Endometrium (tissue), 2 donors: ENCODE data around the gene HOMER3.
"Not testable (repeated sequence)": the region's sequence is repeated elsewhere in the genome, so short reads cannot be mapped to it uniquely, and the experiment has no call there.

ENCODE experiments used
- FAIRE-seq: peaks from 2 replicates; lab custom pipeline; 2012; peaks lifted over from hg19 to GRCh38; lab: Jason Lieb, UNC
- donor health status: control.
- donor health status: control.

HOMER3 gene

DNA sequence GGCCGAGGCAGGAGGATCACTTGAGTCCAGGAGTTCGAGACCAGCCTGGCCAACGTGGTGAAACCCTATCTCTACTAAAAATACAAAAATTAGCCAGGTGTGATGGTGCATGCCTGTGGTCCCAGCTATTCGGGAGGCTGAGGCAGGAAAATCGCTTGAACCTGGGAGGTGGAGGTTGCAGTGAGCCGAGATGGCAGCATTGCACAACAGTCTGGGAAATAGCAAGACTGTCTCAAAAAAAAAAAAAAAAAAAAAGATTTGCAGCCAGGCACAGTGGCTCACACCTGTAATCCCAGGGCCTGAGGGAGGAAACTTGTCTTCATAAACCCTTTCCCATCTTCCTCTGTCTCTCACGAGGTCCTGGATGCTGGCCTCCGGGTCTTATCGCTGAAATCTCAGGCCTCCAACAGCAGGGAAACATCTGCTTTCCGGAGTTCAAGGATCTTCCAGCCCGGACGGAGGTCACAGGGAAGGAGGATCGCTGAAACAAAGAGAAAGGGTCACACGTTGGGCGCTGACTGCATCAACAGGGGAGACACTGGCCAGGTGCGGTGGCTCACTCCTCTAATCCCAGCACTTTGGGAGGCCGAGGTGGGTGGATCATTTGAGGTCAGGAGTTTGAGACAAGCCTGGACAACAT is 11.5 kb upstream of the HOMER3 start:
- FAIRE-seq: not testable (repeated sequence)

DNA sequence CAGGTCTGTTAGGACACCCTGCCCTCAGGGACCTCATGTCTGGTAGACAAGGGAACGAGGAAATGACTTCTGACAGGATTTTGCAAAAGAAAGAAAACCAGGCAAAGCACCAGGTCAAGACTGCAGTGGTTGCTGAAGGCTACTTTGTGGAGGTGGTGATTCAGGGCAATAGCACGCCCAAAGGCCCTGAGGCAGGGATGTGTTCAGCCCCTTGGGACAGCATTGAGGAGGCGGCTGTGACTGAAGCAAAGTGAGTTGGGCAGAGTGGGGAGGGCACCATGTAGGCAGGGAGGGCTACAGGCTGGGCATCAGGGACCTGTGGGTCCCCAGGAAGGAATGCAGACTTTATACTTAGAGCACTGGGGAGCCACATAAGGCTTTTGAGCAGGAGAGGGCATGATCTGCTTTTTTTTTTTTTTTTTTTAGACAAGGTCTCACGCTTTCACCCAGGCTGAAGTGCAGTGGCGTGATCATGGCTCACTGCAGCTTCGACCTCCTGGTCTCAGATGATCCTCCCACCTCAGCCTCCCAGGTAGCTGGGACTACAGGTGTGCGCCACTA is 10.8 kb upstream of the HOMER3 start:
- FAIRE-seq: no peak

DNA sequence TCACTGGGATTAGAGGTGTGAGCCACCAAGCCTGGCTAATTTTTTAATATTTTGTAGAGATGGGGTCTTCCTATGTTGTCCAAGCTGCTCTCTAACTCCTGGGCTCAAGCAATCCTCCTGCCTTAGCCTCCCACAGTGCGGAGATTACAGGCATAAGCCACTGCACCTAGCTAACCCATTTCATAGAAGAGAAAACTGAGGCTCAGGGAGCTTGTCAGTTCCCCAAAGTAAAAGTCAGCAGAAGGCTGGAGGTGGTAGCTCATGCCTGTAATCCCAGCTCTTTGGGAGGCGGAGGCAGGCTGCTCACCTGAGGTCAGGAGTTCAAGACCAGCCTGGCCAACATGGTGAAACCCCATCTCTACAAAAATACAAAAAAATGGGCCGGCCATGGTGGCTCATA is 8.8 kb upstream of the HOMER3 start:
- FAIRE-seq: no peak

DNA sequence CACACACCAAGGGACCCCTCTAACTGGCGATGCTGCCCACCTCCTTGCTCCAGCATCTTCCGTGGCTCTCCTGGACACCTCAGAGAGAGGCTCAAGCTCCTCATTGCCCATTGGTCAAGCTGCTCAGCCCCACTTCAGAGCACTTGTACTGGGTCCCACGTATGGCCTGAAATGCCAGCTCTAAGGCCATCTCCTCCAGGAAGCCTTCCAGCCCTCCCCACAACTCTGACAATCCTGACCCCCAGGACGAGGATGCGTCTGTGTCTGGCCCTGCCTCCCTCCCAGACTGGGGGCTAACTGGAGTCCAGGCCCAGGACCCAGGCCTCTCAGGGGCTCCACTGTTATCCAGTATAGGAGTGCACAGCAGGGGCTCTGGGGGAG is 7.9 kb upstream of the HOMER3 start:
- no peak for FAIRE-seq

DNA sequence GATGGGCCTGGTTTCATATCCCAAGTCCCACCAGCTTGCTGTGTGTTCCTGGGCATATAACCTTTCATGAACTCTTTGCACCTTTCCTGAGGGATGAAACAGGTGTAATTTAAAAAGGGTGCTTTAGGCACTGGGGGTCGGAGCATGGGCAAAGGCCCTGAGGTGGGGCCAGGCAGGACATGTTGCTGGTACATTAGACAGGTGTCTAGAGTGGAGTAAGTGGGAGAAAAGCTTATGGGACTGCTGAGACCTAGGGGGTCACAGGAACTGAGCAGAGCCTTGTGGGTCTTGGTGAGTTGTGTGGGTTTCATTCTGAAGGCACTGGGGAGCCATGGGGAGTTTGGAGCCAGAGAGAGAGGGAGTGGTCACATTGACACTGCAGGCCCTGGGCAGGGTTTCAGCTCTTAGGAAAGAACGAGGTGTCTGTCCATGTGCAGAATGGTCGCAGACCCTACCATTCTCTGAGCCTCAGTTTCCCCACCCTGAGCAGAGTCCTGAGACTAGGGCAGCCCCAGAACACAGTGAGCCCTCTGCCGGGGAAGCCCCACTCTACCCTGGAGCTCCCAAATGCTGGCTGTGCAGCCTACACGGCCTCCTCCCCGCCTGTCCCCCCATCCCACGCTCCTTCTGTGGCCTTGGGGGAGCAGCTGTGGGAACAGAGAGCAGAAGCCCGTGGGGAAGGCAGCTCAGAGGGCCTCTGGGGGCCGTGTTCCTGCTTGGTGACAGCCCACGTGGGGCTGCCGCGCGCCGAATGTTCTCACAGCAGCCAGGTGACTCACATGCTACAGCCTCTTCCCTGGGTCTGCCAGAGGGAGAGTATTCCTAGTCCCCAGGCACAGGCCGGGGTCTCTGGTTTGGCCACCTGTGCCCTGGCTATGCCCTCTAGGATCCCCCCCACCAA is 7.3 kb upstream of the HOMER3 start:
- FAIRE-seq: no peak

DNA sequence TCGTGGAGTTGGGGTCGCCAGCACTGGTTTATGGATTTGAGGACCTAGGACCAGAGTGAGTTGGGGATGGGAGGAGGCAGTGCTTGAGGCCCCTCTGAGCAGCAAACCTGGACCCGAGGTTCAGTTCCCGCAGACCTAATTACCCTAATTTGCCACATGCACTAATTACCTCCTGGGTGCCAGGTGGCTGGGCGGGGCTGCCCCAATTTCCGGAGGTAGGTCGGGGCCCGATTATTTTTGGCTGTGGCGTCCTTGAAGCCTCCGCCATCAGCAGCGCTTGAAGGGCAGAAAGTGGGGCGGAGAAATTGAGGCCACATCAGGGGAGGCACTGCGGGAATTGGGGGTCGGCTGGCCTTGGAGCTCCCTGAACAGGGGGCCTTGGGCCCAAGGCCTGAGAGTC is 5.9 kb upstream of the HOMER3 start:
- no peak for FAIRE-seq

DNA sequence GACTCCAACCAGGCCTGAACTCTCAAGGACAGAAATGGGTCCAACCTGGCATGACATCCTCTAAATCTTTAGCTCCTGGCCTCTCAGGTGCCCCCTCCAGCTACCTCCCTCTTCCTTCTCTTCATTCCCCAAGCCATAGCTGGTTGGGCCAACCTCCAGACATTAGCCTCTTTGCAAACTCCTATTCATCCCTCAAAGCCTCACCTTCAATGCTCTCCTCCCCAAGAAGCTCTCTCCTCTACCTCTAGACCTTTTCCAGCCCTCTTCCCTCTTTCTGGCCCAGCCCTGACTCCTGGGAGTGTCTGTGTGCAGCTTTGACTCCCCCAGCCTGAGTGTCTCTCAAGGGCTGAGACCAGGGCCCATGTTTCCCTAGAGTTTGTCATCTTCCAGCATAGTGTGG is 5.3 kb upstream of the HOMER3 start:
- no peak for FAIRE-seq

DNA sequence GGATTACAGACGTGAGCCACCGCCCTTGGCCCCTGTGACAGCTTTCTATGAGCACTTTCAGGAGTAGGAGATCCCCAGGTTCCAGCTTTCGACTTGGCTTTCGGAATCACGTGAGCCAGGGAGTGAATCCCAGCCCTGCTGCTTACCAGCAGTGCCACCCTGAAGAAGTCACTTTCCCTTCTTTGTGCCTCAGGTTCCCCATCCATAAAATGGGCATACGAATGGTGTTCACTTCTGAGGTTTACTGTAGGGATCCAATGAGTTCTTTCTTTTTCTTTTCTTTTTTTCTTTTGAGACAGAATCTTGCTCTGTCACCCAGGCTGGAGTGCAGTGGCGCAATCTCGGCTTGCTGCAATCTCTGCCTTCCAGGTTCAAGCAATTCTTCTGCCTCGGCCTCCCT is 4.3 kb upstream of the HOMER3 start:
- no peak for FAIRE-seq

DNA sequence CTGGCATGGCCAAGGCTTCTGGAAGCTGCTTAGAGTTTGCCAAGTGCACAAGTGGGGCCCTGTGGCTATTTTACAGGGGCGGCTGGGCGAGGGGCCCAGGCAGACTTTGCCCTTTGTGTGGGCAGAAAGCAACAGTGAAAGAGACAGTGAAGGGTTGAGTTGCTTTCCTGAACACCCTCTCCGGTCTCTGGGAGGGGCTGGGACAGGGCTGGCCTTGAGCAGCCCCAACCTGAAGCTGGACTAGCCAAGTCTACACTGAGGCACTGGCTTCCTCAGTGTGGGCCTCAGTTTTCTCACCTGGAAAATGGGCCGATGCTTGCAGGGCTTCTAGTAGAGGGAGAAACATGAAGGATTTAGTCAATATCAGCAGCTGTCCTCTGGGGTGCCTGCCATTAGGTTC is 2.4 kb upstream of the HOMER3 start:
- no peak for FAIRE-seq

DNA sequence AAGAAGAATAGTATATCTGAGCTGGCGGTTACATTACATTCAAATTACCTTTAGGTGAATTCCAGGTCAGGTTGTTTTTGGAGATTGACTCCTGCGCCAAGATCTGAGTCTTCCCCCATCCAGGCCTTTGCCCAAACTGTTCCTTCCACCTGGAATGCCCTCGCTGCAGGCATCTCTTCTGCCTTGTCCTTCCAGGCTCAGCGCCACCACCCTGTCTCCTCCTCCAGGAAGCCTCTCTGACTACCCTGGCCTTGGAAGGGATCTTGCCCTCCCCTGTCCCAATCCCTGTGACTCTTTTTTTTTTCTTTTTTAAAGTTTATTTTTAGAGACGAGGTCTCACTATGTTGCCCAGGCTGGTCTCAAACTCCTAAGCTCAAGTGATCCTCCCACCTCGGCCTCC is 1.7 kb upstream of the HOMER3 start:
- FAIRE-seq: no peak

DNA sequence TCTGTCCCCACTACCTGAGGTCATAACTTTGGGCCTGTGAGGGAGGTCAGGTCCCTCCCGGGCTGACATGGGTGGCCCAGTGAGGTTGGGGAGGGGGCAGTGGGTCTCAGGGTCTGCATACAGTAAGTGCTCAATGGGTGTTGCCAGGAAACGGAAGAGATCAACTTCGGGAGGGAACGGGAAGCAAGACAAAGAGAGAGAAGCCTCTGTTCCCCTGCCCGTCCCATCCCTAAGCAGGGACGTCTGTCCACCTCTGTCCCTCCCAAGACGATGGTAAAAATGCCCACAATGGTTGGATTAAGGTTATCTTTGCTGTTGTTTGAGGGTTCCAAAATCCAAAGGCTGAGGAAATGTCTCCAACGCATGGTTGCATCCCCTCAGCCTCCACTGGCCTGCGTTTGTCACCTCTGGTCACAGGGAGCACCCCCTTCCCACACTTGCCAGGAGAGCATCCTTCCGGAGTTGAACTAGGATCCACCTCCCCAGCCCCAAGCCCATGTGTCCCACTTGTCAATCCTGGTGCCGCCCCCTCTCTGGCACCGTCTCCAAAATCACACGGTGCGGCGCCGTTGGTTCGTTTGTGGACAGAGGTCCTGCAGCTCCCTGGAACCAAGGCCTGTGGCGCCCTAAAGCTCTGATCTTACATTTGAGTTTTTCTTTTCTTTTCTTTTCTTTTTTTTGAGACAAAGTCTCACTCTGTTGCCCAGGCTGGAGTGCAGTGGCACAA is 774 bp upstream of the HOMER3 start:
- no peak for FAIRE-seq

DNA sequence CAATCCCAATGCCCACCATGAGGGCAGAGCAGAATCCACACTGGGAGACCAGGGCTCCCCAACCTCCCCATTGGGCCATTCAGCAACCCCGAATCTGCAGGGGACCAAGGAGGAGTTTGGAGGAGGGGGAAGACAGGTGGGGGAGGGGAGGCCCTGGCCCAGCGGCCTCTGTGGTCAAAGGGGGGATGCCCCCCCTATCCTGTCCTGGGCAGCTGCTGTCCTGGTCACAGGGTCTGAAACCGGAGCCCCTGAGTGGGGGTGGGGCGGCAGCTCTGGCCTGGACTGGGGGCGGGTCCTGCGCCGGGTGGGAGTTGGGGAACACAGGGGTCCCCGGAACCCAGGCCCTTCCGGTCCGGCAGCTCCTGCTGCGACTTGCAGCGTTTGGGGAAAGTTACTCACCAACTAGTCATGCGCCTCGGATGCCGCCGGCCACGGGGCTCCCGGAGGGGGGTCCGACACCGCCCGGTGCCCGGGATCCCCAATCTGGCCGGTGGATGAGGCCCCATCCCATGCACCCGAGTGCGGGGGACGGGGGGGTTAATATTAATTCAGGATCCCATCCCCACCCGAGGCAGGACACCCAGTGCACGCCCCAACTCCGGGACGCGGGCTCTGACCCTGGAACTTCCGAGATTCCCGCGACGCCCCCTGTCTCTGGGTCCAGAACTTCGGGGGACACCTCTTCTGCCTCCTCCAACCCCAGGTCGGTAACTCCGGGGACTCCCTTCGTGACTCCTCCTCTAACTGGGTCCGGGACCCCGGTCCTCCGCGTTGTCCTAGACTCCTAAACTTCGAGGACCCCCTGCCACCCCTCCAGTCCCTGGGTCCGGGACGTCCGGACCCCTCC is 872 bp downstream of the HOMER3 start:
- no peak for FAIRE-seq

DNA sequence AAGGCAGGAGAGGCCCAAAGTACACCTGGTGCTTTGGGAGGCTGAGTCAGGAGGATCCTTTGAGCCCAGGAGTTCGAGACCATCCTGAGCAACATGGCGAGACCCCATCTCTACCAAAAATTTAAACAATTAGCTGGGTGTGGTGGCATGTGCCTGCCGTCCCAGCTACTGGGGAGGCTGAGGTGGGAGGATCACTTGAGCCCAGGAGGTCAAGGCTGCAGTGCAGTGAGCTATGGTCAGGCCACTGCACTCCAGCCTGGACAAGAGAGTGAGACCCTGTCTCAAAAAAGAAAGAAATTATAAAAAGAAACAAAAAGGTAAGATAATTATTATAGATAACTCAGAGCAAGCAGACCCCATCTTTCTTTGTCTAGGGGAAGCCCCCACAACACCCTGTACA is 1.9 kb downstream of the HOMER3 start:
- no peak for FAIRE-seq

DNA sequence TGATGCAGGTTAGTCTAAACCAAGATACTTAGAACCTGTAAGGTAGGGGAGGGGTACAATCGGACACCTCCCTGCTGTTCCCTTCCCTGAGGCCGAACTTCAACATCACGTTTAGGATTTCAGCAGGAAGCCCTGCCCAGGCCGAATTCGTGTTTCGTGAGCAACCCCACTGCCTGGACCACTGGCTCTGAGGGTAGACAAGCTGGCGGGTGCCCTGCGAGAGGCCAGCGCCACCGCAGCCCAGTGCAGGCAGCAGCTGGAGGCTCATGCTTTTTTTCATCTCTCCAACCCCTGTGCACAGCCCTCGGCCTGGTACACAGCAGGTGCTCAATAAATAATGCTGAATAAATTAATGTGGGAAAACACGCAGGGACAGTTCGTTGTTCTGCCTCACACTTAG is 7.7 kb downstream of the HOMER3 start:
- no peak for FAIRE-seq

DNA sequence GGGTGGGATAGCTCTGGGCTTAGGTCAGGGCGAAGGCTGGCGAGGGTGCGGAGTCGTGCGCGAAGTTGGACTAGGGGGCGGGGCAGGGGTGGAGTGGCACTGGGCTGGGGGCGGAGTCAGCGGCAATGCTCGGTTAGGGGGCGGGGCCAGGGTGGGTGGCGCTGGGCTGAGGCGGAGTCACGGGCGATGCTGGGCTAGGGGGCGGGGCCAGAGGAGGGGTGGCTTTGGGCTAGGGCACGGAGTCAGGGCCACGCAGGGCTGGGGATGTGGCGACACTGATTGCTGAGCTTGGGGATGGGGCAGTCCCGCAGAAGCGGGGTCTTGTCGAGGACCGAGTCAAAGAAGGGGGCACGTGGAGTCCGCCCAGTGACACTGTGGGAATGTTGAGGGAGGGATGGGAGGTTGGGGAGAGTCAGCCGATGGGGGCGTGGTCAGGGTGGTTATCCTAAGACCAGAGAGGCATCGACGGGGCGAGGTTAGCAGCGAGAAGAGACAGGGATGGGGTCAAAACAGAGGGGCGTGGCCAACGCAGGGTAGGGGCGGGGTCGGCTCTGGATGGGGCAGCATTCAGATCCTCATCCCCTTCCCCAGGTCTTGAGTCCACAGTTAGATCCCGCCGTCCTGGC is 8.7 kb downstream of the HOMER3 start:
- no peak for FAIRE-seq

DNA sequence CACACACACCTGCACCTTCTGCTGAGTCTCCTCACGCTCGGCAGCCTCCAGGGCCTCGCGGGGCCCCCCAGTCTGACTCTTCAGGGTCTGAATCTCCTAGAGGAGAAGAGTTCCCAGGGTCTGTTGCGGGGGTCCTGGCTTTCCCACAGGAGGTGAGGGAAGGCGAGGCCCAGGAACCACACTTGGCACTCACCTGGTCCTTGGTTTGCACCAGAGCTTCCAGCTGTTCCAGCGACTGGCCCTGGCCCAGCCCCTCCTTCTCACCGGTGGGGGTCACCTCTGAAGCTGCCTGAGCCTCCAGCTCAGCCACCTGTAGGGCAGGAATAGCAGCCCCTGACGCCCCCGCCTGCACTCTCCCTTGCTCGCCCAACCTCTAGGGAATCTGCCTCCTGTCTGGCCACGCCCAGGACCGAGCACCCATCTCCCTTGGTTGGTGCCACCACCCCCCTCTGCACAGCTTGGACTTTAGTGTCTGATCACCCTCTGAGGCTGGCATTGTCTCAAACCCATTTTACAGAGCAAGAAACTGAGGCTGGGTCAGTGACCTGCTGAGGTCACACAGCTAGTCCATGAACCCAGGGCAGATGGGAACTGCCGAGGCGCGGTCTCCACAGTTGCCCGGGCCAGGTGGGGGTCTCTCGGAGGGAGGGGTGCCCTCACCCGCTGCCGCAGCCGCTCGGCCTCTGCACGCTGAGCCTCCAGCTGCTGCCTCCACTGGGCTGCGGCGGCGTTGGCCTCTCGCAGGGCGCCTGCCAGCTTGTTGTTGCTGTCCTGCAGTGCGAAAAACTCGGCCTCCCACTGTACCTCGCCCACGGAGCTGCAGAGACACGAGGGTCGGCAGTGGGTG is 9.5 kb downstream of the HOMER3 start:
- no peak for FAIRE-seq

DNA sequence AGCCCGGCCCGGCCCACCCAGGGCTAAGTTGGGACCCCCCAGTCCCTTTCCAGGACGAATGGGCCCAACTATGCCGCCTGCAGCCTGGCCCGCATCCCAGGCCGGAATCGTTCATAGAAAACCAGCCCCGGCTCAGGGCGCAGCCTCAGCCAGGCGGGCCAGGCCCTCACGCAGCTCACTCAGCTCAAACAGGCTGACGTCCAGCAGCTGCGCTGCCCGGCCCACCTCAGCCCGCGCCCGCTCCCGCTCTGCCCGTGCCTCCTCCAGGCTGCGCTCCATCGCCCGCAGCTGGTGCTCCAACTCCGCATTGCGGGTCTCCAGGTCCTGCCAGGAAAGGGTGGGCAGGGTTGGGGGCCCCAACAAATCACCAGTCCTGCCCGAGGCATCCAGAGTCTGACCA is 11.7 kb downstream of the HOMER3 start:
- no peak for FAIRE-seq

DNA sequence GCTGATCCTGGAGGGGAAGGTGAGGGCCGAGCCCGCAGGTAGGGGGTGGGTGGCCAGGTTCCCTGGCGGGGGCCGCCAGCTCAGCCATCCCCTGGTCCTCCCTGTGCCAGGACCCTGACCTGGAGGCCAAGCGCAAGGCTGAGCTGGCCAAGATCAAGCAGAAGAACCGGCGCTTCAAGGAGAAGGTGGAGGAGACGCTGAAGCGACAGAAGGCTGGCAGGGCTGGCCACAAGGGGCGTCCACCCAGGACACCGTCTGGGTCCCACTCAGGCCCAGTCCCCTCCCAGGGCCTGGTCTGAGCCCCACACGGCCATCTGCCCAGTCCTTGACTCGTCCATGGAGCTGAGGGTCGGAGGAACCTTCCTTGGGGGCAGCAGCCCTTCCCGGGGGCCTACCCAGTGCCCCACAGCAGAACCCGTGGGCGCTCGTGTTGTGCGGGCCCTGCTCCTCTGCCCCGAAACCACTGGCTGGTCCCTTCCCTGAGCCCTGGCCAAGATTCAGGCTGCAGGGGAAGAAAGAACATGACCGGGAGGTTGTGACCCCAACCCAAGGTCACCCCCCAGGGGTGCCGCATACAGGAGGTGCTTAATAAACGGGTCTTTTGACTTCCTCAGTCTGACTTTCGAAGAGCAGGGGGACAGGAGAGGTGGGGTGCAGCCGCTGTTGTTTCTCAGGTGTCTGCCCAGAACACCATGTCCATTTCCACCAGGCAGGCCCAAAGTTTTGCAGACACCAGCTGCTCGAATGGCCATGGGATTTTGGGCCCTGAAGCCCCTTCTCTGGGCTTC is 12.8 kb downstream of the HOMER3 start:
- no peak for FAIRE-seq

DNA sequence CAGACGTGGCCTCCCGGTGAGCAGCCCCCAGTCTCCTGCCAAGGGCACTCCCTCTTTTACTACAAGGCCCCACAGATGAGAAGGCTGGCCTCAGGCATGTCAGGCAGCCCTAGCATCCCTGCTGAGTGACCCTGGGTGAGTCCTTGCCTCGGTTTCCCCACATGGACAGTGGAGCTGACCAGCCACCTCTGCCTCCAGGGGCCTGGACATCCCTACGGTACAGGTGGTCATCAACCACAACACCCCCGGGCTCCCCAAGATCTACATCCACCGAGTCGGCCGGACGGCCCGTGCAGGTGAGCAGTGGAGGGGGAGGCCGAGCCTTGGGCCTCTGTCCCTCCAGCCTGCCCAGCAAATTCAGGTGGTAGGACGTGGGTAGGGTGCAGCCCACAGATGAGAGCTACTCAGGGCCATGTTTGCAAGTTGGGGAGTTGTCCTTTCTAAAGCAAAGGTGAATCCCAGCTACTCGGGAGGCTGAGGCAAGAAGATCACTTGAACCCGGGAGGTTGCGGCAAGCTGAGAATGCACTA is 16.3 kb downstream of the HOMER3 start:
- no peak for FAIRE-seq
